Caki2 (cell line): ENCODE results near the gene ZG16. TPM values are rescaled to one million over a fixed set of nuclear protein-coding genes. Genes with fewer than 3 reads are reported as not detected.
"Not testable (repeated sequence)": the region's sequence is repeated elsewhere in the genome, so short reads cannot be mapped to it uniquely, and the experiment has no call there.

ENCODE experiments used
- DNase-seq: peaks from one replicate; pipeline ENCODE4 v3.0.0-alpha.2; 2015; ENCODE audit warnings: low read depth
- in situ Hi-C: cut with HindIII; loops from 2 replicates; pipeline ENCODE4 v1.10.0; 2016; ENCODE audit warnings: low sequenced_read_pairs, low pct_unique_long_range_greater_than_20kb, mixed read lengths
- total RNA-seq: library from RNA; depleted of rRNA; stranded (reverse); fragments of >200 nt; shearing (Covaris generic); gene quantifications from 2 replicates; pipeline ENCODE4 v1.2.3, GENCODE V29; 2014; ENCODE audit warnings: low replicate concordance

The ZG16 gene
- total RNA-seq, 1 experiment from 2014 or later: not detected

DNA sequence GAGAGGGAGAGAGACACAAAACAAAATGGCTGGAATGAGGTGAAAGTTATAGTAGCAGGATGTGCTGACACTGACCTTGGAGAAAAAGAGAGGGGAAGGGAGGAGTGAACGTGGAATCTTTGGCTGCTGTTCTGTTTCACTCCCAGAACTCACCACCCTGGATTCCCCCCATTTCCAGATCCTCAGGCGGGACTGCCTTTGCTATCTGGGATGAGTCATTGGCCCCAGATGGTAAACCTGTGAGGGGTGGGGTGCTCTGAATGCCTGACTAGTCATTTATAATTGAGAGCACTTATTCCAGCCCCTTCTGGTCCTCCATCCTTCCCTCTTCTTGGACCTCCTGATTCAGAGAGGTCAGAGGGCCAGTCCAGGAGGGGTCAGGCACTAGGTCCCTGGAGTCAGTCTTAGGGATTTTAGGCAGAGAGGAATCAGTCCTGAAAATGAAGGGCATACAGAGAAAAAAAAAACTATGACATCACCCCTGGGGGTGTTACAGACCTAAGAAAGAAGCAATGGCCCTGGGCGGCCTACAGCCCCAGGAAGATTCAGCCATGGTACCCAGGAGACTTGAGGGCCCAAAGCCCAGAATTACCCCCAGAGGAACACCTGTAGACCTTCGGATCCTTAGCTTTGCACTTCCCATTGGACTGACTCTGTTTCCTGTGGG lies 2.2 kb upstream of the ZG16 start:
- in situ Hi-C loops: no loop called here
- no peak for DNase-seq

DNA sequence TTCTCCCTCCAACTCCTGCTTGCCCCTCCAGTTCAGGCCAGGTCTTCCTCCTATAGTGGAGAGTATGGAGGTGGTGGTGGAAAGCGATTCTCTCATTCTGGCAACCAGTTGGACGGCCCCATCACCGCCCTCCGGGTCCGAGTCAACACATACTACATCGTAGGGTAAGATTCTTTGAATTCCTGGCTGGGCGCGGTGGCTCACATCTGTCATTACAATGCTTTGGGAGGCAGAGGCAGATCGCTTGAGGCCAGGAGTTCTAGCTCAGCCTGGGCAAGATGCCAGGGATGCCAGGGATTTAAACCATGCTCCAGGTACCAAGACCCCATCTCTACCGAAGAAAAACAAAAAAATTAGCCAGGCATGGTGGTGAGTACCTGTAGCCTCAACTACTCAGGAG lies 1.4 kb downstream of the ZG16 start:
- no peak for DNase-seq
- in situ Hi-C loops: no loop called here

DNA sequence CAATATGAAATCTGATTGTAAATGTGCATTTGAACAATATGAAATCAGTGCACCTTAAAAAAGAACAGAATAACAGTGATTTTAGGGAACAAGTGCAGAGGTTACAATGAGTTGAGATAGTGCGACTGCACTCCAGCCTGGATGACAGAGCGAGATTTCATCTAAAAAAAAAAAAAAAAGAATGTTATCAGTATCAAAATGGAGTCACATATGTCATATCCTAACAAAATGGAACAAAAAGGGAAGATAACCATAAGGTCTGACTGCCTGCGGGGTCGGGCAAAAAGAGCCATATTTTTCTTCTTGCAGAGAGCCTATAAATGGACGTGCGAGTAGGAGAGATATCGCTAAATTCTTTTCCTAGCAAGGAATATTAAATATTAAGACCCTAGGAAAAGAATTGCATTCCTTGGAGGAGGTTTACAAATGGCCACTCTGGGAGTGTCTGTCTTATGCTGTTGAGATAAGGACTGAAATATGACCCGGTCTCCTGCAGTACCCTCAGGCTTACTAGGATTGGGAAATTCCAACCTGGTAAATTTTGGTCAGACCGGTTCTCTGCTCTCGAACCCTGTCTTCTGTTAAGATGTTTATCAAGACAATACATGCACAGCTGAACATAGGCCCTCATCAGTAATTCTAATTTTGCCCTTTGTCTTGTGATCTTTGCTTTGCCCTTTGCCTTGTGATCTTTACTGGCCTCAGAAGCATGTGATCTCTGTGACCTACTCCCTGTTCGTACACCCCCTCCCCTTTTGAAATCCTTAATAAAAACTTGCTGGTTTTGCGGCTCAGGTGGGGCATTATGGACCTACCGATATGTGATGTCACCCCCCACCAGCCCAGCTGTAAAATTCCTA lies 5.3 kb downstream of the ZG16 start:
- in situ Hi-C loops: not testable (repeated sequence)

DNA sequence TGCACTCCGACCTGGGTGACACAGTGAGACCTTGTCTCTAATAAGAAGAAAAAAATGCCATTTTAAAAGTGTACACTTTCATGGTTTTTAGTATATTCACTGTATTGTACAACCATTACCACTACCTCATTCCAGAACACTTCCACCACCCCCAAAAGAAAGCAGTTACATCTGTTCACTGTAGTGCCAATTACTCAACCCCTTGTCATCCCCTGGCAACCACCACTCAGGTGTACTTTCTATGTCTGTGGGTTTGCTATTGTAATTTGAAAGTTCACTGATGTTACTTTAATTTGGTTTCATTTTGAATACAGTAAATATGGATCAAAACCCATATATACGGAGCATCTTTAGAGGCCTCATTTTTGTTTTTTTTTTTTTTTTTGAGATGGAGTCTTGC lies 6.1 kb downstream of the ZG16 start:
- in situ Hi-C loops: no loop called here
- no peak for DNase-seq

More for the DNA sequence above, 5.3 kb downstream of the ZG16 start:
- not testable (repeated sequence) for DNase-seq

DNA sequence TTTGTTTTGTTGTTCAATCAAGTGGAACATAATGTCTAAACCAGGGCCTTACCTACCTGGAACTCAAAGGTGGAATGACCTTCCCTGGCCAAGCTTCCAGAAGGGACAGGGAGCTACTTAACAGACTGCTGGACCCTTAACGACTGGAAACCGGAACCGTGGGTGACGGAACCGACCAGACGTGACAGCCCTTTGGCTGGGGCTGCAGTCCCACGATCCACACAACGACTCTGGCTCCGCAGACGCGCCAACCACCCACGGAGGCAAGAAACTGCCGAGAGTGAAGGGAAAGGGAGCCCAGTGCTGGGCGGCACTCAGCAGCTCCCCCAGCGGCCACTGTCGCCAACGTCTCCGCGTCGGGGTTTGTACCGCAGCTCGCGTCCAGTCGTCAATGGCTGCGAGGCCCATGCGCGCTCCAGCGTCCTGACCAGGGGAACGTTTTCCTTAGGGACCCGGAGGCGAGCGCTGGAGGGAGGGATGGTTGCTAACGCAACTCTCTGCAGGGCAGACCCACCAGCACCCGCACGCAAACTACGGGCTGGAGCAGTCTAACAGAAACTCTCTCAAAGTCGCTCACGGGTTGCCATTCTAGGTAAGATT lies 6.9 kb downstream of the ZG16 start:
- in situ Hi-C loops: no loop called here
- DNase-seq: peak; percentile 40

DNA sequence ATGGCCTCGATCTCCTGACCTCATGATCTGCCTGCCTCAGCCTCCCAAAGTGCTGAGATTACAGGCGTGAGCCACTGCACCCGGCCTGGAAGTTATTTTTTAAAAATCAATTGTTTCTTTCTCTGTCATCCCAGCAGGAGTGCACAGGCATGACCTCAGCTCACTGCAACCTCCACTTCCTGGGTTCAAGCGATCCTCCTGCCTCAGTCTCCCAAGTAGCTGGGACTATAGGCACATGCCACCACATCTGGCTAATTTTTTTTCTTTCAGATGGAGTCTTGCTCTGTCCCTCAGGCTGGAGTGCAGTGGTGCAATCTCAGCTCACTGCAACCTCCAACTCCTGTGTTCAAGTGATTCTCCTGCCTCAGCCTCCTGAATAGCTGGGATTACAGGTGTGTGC lies 9.1 kb downstream of the ZG16 start:
- in situ Hi-C loops, DNase-seq: not testable (repeated sequence)

DNA sequence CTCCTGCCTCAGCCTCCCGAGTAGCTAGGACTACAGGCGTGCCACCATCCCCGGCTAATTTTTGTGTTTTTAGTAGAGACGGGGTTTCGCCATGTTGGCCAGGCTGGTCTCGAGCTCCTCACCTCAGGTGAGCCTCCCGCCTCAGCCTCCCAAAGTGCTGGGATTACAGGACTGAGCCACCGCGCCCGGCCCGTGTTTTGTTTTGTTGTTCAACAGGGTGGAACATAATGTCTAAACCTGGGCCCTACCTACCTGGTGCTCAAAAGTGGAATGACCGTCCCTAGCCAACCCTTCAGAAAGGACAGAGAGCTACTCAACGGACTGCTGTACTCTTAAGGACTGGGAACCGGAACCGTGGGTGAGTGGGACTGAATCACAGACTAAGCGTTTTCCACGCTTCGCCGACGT lies 11.7 kb downstream of the ZG16 start:
- DNase-seq: no peak
- in situ Hi-C loops: no loop called here

DNA sequence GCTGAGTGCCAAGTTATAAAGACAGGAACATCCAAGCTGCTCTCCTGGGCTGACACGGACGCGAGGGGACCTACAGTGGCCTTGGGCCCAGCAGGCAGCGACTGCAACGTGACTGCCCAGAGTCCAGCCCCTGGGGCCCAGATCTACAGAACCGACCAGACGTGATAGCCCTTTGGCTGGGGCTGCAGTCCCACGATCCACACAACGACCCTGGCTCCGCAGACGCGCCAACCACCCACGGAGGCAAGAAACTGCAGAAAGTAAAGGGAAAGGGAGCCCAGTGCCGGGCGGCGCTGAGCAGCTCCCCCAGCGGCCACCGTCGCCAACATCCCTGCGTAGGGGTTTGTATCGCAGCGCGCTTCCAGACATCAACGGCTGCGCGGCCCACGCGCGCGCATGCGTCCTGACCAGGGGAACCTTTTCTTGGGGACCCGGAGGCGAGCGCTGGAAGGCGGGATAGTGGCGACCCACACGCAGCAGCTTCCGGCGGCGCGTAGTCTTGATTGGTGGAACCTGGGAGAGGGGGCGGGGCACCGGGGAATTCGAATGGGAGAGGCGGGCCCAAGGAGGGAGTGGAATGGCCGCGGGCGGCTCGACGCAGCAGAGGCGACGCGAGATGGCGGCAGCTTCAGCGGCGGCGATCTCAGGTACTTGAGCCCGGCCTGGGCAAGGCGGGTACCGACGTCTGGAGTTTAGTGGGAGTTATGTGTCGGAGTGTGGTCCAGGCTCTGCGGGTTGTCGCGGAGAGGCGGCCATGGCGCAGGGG lies 12.3 kb downstream of the ZG16 start, which contains the start of gene KIF22:
KIF22 (plus strand) TSS at position 569 of the 766 bp plus-strand sequence; CDS start at position 578, 9 bp downstream.
- DNase-seq: peak; percentile 99
- in situ Hi-C loops: no loop called here

DNA sequence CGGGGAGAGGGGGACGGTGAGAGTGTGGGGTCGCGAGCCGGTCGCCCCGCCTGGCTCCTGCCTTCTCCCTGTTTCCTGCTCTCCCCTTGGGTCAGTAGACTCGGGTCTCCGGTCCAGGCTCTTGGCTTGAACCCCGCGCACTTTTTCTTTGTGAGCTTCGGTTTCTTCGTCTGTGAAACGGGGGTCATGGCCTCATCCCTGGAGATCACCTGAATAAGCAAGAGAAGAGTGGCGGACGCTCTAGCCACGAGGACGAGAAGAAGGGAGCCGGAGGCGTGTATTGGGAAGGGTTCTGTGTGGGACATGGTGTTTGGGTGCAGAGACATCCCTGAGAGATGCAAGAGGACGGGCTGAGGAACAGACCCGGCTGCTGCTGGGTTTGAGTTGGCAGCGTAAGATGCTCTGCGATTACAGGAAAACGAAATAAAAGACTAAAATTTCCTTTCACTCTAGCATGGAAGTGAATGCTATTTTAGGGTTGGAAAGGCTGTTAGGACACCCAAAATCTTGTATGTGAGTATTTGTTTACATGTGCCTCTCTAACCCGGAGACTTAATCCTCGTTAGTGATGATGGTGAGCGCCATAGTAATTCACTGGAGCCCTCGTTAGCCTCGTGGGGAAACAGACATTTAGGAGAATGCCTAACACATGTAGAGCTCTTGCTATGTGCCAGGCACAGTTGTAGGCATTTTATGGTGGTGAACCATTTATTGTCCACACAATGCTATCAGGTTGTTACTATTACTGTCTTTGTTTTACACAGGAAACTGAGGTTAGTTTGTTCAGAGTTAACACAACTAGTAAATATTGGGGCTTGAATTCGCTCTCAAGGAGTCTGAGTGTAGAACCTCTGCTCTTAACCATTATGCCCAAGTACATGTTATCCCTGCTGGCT lies 13.1 kb downstream of the ZG16 start:
- no peak for DNase-seq
- in situ Hi-C loops: no loop called here

DNA sequence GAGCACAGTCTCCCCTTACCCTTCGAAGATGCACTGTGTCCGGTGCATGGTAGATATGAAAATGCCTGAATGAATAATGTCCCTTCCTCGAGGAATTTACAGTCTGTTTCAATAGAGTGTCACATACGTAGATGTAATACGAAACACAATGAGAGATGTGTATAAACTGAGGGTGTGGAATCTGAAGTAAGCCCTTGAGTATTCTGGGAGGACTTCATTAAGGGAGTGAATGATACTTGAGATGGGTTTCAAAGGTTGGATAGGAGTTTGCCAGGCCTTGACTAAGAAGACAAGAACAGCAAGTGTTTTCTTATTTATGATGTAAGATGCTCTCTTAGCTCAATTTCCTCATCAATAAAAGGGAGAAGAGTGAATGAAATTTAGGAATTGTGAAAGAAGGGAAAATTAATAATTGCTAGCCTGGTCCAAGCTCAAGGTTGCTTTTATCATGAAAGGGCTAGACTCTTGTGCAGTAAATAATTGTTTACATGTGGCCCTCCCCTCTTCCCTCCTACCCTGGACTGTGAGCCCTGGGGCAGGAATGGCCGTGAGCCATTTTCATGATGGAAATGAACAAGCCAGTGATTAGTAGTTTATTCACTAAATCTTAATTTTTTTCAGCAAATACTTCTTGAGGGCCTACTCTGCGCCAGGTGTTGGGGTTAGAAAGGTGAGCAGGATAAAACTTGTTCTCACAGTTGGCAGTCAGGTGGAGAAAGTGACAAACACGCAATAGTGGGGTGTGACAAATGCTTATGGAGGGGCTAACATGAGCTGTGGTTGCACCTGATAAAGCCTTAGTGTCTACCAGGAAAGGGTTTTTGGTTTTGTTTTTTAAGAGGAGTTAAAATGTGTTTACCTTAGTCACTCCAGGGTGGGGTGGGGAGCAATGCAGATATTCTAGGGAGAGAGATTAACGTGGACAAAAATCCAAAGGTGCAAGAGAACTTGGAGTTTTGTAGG lies 14.1 kb downstream of the ZG16 start:
- in situ Hi-C loops: no loop called here
- DNase-seq: no peak

DNA sequence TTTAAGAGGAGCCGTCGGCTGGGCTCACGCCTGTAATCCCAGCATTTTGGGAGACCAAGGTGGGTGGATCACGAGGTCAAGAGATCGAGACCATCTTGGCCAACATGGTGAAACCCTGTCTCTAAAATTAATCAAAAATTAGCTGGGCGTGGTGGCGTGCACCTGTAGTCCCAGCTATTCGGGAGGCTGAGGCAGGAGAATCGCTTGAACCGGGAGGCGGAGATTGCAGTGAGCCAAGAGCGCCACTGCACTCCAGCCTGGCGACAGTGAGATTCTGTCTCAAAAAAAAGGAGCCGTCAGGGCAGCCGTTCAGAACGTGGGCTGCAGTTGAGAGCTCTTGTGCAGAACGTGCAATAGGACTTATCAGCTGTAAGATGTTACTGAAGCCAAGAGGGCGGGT lies 15.1 kb downstream of the ZG16 start:
- DNase-seq, in situ Hi-C loops: not testable (repeated sequence)

DNA sequence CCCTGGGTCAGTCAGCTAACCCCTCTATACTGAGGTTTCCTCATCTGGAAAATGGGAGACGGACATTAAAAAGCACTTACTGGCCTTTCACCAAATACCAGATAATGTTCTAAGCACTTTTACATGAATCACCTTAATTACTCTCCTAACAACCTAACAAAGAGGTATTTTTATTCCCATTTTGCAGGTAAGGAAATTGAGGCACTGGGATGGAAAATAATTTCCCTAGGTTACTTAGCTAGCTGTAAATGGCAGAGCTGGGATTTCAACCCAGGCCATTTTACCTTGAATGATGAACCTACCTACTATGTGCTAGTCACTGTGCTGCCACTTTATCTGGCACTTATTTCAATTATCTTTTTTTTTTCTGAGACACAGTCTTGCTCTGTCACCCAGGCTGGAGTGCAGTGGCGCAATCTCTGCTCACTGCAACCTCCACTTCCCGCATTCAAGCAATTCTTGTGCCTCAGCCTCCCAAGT lies 16.2 kb downstream of the ZG16 start:
- in situ Hi-C loops: no loop called here
- DNase-seq: no peak

DNA sequence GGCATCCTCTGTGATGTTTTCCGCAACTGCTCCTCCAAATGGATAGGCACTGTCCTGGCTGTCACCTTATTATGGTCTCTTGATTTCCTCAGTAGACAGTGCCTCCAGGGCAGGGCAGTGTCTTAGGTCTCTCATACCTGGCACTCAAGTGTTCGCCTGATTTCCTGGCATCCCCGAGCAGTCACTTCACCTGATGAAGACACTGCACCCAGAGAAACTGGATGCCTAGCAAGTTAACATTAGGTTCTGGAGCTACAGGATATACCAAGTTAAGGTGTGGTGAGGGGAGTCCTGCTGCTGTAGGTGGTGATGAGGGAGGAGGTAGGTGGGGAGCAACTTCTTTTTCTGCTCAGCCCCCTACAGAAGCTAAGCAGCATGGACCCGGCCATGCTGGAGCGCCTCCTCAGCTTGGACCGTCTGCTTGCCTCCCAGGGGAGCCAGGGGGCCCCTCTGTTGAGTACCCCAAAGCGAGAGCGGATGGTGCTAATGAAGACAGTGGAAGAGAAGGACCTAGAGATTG lies 24.4 kb downstream of the ZG16 start:
- in situ Hi-C loops: no loop called here
- DNase-seq: no peak

DNA sequence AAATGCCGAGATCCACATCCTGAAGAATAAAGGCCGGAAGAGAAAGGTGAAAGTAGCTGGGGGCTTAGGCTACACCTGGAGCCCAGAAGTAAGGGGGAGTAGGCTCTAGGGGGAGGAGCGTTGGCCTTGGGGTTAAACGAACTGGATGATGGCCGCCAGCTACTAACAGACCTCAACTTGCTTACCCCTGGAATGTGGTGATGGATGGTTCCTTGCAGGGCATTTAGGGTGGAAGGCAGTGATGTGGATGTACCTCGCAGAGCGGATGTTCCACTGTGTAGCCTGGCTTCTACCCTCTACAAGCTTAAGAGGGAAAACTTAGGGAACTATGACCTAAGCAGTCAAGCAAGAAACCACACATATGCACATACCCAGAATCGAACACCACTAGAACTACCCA lies 26.0 kb downstream of the ZG16 start:
- in situ Hi-C loops: no loop called here
- DNase-seq: peak; percentile 38

DNA sequence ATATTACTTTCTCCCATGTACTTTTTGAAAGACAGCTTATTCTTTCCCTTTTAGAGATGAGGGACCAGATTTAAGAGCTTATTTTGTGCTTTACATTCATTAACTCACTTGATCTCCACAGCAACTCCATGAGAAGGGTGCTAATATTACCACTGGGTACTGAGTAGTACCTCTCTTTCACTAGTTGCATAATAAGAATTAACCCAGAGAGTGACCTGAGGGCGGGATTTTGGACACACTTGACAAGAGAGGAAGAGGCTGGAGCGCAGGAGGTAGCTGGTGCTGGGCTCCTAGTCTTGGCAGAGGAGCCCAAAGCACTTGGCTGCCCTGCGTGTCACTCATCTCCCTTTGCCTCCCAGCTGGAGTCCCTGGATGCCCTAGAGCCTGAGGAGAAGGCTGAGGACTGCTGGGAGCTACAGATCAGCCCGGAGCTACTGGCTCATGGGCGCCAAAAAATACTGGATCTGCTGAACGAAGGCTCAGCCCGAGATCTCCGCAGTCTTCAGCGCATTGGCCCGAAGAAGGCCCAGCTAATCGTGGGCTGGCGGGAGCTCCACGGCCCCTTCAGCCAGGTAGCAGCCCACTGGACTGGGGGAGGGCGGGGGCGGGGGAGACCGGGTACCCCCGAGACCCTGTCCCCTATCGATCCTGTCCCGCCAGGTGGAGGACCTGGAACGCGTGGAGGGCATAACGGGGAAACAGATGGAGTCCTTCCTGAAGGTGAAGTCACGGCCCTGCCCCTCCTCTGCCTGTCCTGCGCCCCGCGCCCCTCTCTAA lies 26.6 kb downstream of the ZG16 start:
- DNase-seq: peak; percentile 60
- in situ Hi-C loops: no loop called here
